ENCODE data around the gene ZFAND3. TPM values are rescaled to one million over a fixed set of nuclear protein-coding genes. Genes with fewer than 3 reads are reported as not detected.

ZFAND3 gene
- total and polyA plus RNA-seq, 7 donors, result 48.5 to 166 (median 141) TPM

GRCh38 chr6:38113825-38114576 lies 294.5 kb downstream of the ZFAND3 start:
- no peak overlapping the region for H3K4me3 ChIP-seq
- no peak for DNase-seq
- peaks cover 0 to 23% of the 10 kb centered on the region in 2 donors for H3K36me3 ChIP-seq (ENCODE audit: insufficient read depth in 1 of 2, low read depth in 1 of 2)
- TF ChIP-seq CTCF (IDR thresholded peaks at IDR 0.05), result no peak
- H3K27me3 ChIP-seq (ENCODE audit: insufficient read depth in 3 of 3, low read length in 2 of 3), result no peaks in the 10 kb centered on the region
- ATAC-seq, result peak; percentile 47 to 68 (median 62)
- WGBS, 3 donors, result 93 to 97% (median 95%) methylated on average over 4 of the region's 4 CpGs
- peaks cover 11% of the 10 kb centered on the region for H3K4me1 ChIP-seq
- intact Hi-C loops (cut with DNase I), result no loop called here
- no peak overlapping the region for H3K27ac ChIP-seq
- H3K9me3 ChIP-seq, result no peaks in the 10 kb centered on the region

- WGBS, 3 donors, result 90 to 99% (median 92%) methylated on average over 2 of the region's 2 CpGs
- H3K27ac ChIP-seq, result no peak overlapping the region
- ATAC-seq (peak in 1 of 4 donors; percentile 14), DNase-seq (no peak)
- H3K27me3 ChIP-seq (ENCODE audit: insufficient read depth in 3 of 3, low read length in 2 of 3), result no peaks in the 10 kb centered on the region
- H3K4me3 ChIP-seq, result no peak overlapping the region
- no peaks in the 10 kb centered on the region for H3K9me3 ChIP-seq
- H3K36me3 ChIP-seq (ENCODE audit: insufficient read depth in 1 of 2, low read depth in 1 of 2), result peaks cover 0 to 32% of the 10 kb centered on the region in 2 donors
- intact Hi-C loops (cut with DNase I), result no loop called here
- TF ChIP-seq CTCF (IDR thresholded peaks at IDR 0.05), result no peak
- peaks cover 11% of the 10 kb centered on the region for H3K4me1 ChIP-seq
Observed at GRCh38 chr6:38114976-38115625, 295.6 kb downstream of the ZFAND3 start.

DNA sequence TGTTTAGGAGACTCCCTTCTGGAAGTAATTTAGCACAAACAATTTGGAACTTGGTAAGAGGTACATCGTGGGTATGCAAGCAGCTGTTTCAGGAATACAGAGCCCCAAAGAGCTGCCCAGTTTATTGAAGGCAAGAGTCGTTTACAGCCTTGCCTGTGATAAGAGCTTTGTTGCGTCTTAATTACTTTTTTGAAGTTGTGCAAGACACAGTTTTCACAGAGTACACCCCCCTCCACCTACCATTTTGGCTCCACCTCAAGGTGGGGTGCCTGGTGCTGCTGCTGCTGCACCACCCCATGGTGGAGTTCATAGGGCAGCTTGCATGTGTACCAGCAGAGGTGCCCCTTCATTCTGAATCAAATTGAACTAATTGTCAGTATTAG lies 296.1 kb downstream of the ZFAND3 start:
- H3K4me1 ChIP-seq, result peaks cover 6% of the 10 kb centered on the region
- intact Hi-C loops (cut with DNase I), result no loop called here
- ATAC-seq (no peak), DNase-seq (no peak)
- peaks cover 0 to 35% of the 10 kb centered on the region in 2 donors for H3K36me3 ChIP-seq (ENCODE audit: insufficient read depth in 1 of 2, low read depth in 1 of 2)
- no peak overlapping the region for H3K4me3 ChIP-seq
- H3K9me3 ChIP-seq, result no peaks in the 10 kb centered on the region
- no peaks in the 10 kb centered on the region for H3K27me3 ChIP-seq (ENCODE audit: insufficient read depth in 3 of 3, low read length in 2 of 3)
- no peak for TF ChIP-seq CTCF (IDR thresholded peaks at IDR 0.05)
- WGBS, 3 donors, result 63 to 80% (median 71%) methylated on average over 3 of the region's 3 CpGs
- H3K27ac ChIP-seq, result no peak overlapping the region

DNA sequence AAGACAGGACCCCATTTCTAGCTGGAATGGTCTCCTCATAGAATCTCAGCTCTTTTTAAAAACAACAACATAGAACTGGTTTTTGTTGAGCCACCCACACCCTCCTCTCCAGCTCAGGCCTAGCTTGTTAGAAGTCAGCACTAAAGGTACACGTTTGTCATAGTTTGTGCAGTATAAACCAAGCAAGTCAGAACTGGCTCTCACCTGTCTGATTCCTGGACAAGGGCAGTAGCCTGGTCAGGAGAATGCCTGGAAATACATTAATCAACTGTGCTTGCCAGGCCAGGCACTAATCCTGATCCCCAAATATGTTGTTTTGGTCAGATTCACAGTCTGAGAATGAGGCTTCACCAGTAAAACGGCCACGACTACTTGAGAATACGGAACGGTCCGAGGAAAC lies 296.7 kb downstream of the ZFAND3 start:
- Histone ChIP-seq H3K4me1 (no peaks in the 10 kb centered on the region), H3K36me3 (ENCODE audit: insufficient read depth in 1 of 2, low read depth in 1 of 2) (peaks cover 0 to 37% of the 10 kb centered on the region in 2 donors), H3K27me3 (ENCODE audit: insufficient read depth in 3 of 3, low read length in 2 of 3) (no peaks in the 10 kb centered on the region), H3K27ac (no peak overlapping the region), H3K4me3 (no peak overlapping the region), H3K9me3 (no peaks in the 10 kb centered on the region)
- no peak for TF ChIP-seq CTCF (IDR thresholded peaks at IDR 0.05)
- intact Hi-C loops (cut with DNase I), result no loop called here
- no peak for DNase-seq
- WGBS, 3 donors, result 82 to 96% (median 86%) methylated on average over 6 of the region's 6 CpGs
- no peak for ATAC-seq
